Neural progenitor cell (in vitro differentiated cells): ENCODE data around the gene B3GAT2. TPM values are rescaled to one million over a fixed set of nuclear protein-coding genes. Genes with fewer than 3 reads are reported as not detected.

Experiments
- DNase-seq: peaks from one replicate; pipeline ENCODE4 v3.0.0-alpha.2; 2016; ENCODE audit warnings: low spot score
- H2AFZ ChIP-seq: fragments of 200-600 bp; sonication (generic); replicated peaks from 2 replicates; pipeline ENCODE4 v1.6.1; 2016; ENCODE audit warnings: antibody characterized with exemption
- H3F3A ChIP-seq: fragments of 200-600 bp; sonication (generic); 2 replicates; pipeline ENCODE4 v1.6.1; 2016; ENCODE audit warnings: antibody characterized with exemption, low read depth
- H3K27ac ChIP-seq: fragments of 200-600 bp; sonication (generic); 2 replicates; pipeline ENCODE4 v1.5.1; 2016; ENCODE audit warnings: mild to moderate bottlenecking
- H3K27me3 ChIP-seq: fragments of 200-600 bp; sonication (generic); 2 replicates; pipeline ENCODE4 v1.6.1; 2016; ENCODE audit warnings: mild to moderate bottlenecking, moderate library complexity
- H3K36me3 ChIP-seq: fragments of 200-600 bp; sonication (generic); 2 replicates; pipeline ENCODE4 v1.5.1; 2016
- H3K4me1 ChIP-seq: fragments of 200-600 bp; sonication (generic); 2 replicates; pipeline ENCODE4 v1.6.1; 2016; ENCODE audit warnings: mixed run types
- H3K4me2 ChIP-seq: fragments of 200-600 bp; sonication (generic); 2 replicates; pipeline ENCODE4 v1.6.1; 2016
- H3K4me3 ChIP-seq: fragments of 200-600 bp; sonication (generic); 2 replicates; pipeline ENCODE4 v1.5.1; 2016
- H3K79me2 ChIP-seq: fragments of 200-600 bp; sonication (generic); 2 replicates; pipeline ENCODE4 v1.6.1; 2016; ENCODE audit warnings: low read depth
- H3K9ac ChIP-seq: fragments of 200-600 bp; sonication (generic); 2 replicates; pipeline ENCODE4 v1.6.1; 2016
- H3K9me3 ChIP-seq: fragments of 200-600 bp; sonication (generic); 2 replicates; pipeline ENCODE4 v1.5.1; 2016; ENCODE audit warnings: low read depth
- H4K20me1 ChIP-seq: fragments of 200-600 bp; sonication (generic); 2 replicates; pipeline ENCODE4 v1.6.1; 2016; ENCODE audit warnings: low read depth
- H3K27ac Mint-ChIP-seq: 3 replicates; pipeline ENCODE4 v1.8.0; 2021; ENCODE audit warnings: mixed read lengths
- H3K27me3 Mint-ChIP-seq: 2 replicates; pipeline ENCODE4 v1.8.0; 2022; ENCODE audit warnings: low read depth, mild to moderate bottlenecking, inconsistent platforms, moderate library complexity, mixed read lengths; ENCODE audit not compliant: insufficient read depth
- H3K36me3 Mint-ChIP-seq: 3 replicates; pipeline ENCODE4 v1.8.0; 2021; ENCODE audit warnings: mixed read lengths
- H3K4me1 Mint-ChIP-seq: 3 replicates; pipeline ENCODE4 v1.8.0; 2021; ENCODE audit warnings: mixed read lengths
- H3K4me3 Mint-ChIP-seq: 3 replicates; pipeline ENCODE4 v1.8.0; 2021; ENCODE audit warnings: mild to moderate bottlenecking, moderate library complexity, mixed read lengths
- H3K9me3 Mint-ChIP-seq: 3 replicates; pipeline ENCODE4 v1.8.0; 2020; ENCODE audit warnings: mixed read lengths
- EZH2 ChIP-seq: fragments of 200-600 bp; sonication (generic); IDR thresholded peaks from 2 replicates; pipeline ENCODE4 v1.6.1; 2017; ENCODE audit warnings: antibody characterized with exemption, mild to moderate bottlenecking, moderate library complexity
- EZH2phosphoT487 ChIP-seq: fragments of 200-600 bp; sonication (generic); IDR thresholded peaks from 2 replicates; pipeline ENCODE4 v1.6.1; 2017; ENCODE audit warnings: antibody characterized with exemption
- total RNA-seq: library from RNA; depleted of rRNA; stranded (reverse); fragments of >200 nt; gene quantifications from 2 replicates; pipeline ENCODE4 v1.2.3, GENCODE V29; 2015; ENCODE audit warnings: low replicate concordance
- TF ChIP-seq, protein P1 (sequence below): fragments of 200-600 bp; sonication (generic); IDR thresholded peaks from 2 replicates; pipeline ENCODE4 v1.5.1; 2017; ENCODE audit warnings: antibody characterized with exemption, mild to moderate bottlenecking

Gene B3GAT2
- total RNA-seq, 1 donor from 2014 or later, result 0.71 TPM

DNA sequence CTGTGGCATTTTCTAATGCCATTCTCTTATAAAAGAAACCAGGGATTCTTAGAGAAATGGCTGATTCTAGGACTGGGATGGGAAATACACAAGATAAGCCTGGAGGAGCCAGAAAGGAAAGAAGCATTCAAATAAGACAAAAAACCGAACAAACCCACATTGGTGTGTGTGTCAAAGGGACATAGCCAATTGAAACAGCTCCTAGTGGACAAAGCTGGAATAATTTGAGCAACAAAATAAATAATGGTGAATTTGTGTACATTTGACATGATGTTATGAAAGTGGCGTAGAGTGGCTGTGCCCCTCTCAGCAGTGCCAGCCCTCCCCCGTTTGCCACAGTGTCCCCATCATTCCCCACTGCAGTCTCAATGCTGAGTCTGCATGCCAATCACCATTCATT, 55.5 kb downstream of the B3GAT2 start:
- Histone ChIP-seq H3K4me3 (no peak overlapping the region), H3K9ac (no peak overlapping the region), H3K27ac (no peak overlapping the region), H3K79me2 (no peaks in the 10 kb centered on the region), H3K9me3 (no peaks in the 10 kb centered on the region), H2AFZ (no peak overlapping the region), H3F3A (no peaks in the 10 kb centered on the region), H3K4me1 (no peaks in the 10 kb centered on the region), H3K4me2 (no peak overlapping the region), H3K36me3 (no peaks in the 10 kb centered on the region), H4K20me1 (no peaks in the 10 kb centered on the region), H3K27me3 (no peaks in the 10 kb centered on the region)
- Mint-ChIP-seq H3K9me3 (no peaks in the 10 kb centered on the region), H3K36me3 (no peaks in the 10 kb centered on the region), H3K4me1 (no peaks in the 10 kb centered on the region), H3K27ac (no peak overlapping the region), H3K27me3 (no peaks in the 10 kb centered on the region), H3K4me3 (no peak overlapping the region)
- DNase-seq, result no peak
- TF ChIP-seq EZH2phosphoT487, result no peak
- TF ChIP-seq, protein P1, sequence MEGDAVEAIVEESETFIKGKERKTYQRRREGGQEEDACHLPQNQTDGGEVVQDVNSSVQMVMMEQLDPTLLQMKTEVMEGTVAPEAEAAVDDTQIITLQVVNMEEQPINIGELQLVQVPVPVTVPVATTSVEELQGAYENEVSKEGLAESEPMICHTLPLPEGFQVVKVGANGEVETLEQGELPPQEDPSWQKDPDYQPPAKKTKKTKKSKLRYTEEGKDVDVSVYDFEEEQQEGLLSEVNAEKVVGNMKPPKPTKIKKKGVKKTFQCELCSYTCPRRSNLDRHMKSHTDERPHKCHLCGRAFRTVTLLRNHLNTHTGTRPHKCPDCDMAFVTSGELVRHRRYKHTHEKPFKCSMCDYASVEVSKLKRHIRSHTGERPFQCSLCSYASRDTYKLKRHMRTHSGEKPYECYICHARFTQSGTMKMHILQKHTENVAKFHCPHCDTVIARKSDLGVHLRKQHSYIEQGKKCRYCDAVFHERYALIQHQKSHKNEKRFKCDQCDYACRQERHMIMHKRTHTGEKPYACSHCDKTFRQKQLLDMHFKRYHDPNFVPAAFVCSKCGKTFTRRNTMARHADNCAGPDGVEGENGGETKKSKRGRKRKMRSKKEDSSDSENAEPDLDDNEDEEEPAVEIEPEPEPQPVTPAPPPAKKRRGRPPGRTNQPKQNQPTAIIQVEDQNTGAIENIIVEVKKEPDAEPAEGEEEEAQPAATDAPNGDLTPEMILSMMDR, result peak; percentile 39
- TF ChIP-seq EZH2, result no peak

DNA sequence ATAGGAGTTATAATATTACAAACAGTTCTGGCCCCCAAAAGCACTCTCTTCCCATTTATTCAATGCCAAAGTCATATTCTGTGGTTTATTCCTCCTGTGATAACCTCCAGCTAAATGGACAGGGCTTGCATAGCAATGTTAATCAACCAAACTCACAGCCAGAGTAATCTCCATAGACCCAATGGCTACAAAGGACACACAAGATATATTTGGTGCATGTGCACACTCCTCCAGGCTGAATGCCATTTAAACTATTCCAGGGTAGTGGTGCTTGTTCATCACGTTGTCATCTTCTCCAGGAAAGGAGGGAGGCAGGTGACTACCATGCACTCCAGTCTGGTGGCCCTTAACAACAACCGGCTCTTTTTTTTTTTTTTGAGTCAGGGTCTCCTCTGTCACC, 56.8 kb downstream of the B3GAT2 start:
- no peaks in the 10 kb centered on the region for H3F3A ChIP-seq
- H3K4me1 ChIP-seq, result no peaks in the 10 kb centered on the region
- Mint-ChIP-seq H3K9me3 (no peaks in the 10 kb centered on the region), H3K36me3 (no peaks in the 10 kb centered on the region), H3K4me1 (no peaks in the 10 kb centered on the region), H3K27ac (no peak overlapping the region), H3K27me3 (no peaks in the 10 kb centered on the region), H3K4me3 (no peak overlapping the region)
- H3K27ac ChIP-seq, result no peak overlapping the region
- H3K4me3 ChIP-seq, result no peak overlapping the region
- H3K27me3 ChIP-seq, result no peaks in the 10 kb centered on the region
- H3K36me3 ChIP-seq, result no peaks in the 10 kb centered on the region
- no peak for DNase-seq
- no peaks in the 10 kb centered on the region for H3K79me2 ChIP-seq
- H3K9me3 ChIP-seq, result no peaks in the 10 kb centered on the region
- H4K20me1 ChIP-seq, result no peaks in the 10 kb centered on the region
- H3K4me2 ChIP-seq, result no peak overlapping the region
- TF ChIP-seq EZH2 (no peak), EZH2phosphoT487 (no peak)
- TF ChIP-seq, protein P1, result no peak
- no peak overlapping the region for H2AFZ ChIP-seq
- H3K9ac ChIP-seq, result no peak overlapping the region

DNA sequence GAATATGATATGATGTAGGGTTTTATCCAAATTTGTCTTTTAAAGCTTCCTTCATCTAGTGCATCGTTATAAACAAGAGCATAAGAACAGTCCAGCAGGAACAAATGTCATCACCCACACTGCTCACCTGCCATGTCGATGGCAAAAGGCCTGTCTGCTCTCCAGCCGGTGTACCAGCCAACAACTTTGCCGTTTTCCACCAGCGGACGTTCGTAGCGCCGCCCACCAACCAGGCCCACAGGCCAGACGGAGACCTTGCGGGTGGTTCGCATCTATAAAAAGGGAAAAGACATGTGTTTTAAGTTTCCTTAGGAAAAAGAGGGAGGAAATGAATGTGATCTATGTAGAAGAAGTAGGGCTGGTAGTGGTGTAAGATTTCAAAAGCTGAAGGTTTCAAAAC, 62.9 kb downstream of the B3GAT2 start:
- DNase-seq, result no peak
- peak overlapping the region; percentile 50 for H2AFZ ChIP-seq
- no peak overlapping the region for H3K4me3 Mint-ChIP-seq
- H3K27ac ChIP-seq, result no peak overlapping the region
- H3K4me3 ChIP-seq, result no peak overlapping the region
- no peaks in the 10 kb centered on the region for H3K79me2 ChIP-seq
- no peaks in the 10 kb centered on the region for H4K20me1 ChIP-seq
- no peaks in the 10 kb centered on the region for H3K9me3 Mint-ChIP-seq
- H3K4me2 ChIP-seq, result no peak overlapping the region
- TF ChIP-seq EZH2, result no peak
- TF ChIP-seq, protein P1, result no peak
- no peak for TF ChIP-seq EZH2phosphoT487
- H3K9me3 ChIP-seq, result no peaks in the 10 kb centered on the region
- no peaks in the 10 kb centered on the region for H3K36me3 Mint-ChIP-seq
- H3K4me1 Mint-ChIP-seq, result peaks cover 5% of the 10 kb centered on the region
- H3K4me1 ChIP-seq, result no peaks in the 10 kb centered on the region
- peaks cover 2% of the 10 kb centered on the region for H3K27me3 Mint-ChIP-seq
- no peak overlapping the region for H3K9ac ChIP-seq
- H3K27ac Mint-ChIP-seq, result no peak overlapping the region
- no peaks in the 10 kb centered on the region for H3K36me3 ChIP-seq
- H3F3A ChIP-seq, result no peaks in the 10 kb centered on the region
- no peaks in the 10 kb centered on the region for H3K27me3 ChIP-seq
